Right kidney (tissue), 1 donor: Measurements from ENCODE around the gene ZIC1.

Experiments
- DNase-seq: peaks from one replicate; pipeline ENCODE4 v3.0.0-alpha.2; 2016

Gene ZIC1

DNA sequence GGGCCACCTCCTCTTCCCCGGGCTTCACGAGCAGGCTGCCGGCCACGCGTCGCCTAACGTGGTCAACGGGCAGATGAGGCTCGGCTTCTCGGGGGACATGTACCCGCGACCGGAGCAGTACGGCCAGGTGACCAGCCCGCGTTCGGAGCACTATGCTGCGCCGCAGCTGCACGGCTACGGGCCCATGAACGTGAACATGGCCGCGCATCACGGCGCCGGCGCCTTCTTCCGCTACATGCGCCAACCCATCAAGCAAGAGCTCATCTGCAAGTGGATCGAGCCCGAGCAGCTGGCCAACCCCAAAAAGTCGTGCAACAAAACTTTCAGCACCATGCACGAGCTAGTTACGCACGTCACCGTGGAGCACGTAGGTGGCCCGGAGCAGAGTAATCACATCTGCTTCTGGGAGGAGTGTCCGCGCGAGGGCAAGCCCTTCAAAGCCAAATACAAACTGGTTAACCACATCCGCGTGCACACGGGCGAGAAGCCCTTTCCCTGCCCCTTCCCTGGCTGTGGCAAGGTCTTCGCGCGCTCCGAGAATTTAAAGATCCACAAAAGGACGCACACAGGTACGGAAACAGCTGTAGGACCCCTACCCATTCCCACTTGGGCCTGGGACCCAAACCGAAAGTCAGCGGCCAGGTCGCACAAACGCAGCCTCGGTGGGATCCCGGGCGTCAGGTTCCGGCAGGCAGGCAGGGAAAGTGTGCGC is 1.5 kb downstream of the ZIC1 start:
- no peak for DNase-seq

DNA sequence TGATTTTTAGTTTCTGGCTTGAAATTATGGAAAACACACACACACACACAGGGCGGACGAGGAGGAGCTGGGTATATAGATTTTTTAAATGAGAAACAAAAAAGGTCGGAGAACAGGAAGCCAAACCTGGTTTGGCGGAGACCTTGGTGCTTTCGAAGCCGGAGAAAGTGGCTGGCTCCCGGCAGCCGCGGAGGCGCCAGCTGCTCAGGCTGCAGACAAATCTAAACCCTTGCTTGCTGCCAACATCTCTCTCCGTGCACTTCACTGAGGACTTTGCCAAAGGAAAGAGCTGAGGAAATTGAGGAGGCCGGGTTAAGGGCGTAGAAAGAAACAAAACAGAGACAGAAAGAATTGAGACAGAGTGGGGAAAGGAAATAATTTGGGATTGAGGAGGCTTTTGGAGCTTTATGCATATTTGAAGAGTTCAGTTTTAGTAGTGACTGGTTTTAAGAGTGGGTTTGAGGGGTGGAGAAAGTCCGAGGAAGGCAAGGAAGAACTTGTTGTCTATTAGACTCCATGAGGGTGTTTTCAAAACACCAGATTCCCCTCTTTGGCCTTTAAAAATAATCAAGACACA is 2.2 kb downstream of the ZIC1 start:
- DNase-seq = peak; percentile 76

DNA sequence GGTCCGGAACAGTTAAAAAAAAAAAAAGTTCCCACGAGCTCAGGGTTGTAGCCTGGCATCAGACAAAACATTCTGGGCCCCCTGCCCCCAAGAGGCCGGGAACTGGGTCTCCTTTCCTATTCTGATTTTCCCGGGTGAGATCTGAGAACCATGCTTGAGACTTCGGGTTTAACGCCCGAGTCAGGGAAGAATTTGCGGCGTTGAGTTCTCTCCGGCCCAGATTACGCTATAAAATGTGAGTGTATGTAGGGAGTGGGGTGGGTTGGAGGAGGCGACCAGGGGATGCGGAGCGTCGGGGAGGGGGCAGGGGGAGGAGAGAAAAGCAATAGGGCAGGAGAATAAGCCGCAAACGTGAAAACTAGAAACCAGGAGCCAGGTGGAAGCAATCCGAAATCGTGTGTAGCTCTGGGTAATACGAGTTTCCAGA is 2.7 kb downstream of the ZIC1 start:
- no peak for DNase-seq

DNA sequence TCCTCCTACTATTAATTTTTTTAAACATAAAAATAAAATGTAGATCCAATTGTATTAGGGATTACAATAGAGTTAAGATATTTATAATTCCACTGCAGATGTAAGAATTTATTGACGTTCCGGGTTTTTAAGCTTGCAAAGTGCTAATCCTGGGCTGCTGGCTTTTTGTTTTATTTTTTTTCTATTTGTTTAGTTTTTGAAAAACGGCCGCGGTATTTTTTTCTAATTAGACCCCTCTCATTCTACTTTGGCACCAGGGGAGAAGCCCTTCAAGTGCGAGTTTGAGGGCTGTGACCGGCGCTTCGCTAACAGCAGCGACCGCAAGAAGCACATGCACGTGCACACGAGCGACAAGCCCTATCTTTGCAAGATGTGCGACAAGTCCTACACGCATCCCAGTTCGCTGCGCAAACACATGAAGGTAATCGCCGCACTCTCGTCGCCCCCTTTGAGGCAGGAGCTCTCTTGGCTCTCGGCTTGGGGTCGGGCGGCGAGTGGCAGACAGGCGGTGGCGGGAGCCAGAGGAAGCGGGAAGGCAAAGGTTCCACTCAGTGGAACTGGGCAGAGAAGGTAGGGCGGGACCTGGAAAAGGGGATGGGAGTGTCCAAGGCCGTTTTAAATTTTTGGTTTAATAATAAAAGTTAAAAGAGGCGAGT is 3.2 kb downstream of the ZIC1 start:
- DNase-seq = peak; percentile 79

DNA sequence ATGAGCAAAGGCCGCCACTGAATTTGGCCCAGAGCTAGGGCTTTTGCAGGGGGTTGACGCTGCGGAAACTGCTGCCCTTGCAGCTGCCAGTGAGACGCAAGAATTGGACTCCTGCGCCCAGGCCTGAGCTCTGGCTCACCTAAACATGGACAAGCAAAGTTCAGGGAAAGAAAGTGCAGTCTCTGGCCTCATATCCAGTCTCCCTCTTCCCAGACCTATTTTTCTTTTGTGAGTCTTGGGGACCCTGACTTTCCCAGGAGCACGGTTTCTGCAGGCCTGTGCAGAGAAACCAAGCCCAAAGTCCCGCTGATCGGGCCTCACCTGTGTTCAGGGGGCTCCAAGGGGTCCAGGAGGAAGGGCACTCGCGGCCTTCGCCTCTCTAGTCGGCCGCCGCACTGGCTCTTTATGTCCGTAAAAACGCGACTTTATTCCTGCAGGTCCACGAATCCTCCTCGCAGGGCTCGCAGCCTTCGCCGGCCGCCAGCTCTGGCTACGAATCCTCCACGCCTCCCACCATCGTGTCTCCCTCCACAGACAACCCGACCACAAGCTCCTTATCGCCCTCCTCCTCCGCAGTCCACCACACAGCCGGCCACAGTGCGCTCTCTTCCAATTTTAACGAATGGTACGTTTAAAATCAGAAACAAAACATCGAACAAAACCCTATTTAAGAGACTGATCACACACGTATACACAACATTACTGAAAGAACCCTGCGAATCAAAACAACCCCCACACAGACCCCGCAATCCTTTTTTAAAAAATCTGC is 3.9 kb downstream of the ZIC1 start:
- DNase-seq = peak; percentile 75

DNA sequence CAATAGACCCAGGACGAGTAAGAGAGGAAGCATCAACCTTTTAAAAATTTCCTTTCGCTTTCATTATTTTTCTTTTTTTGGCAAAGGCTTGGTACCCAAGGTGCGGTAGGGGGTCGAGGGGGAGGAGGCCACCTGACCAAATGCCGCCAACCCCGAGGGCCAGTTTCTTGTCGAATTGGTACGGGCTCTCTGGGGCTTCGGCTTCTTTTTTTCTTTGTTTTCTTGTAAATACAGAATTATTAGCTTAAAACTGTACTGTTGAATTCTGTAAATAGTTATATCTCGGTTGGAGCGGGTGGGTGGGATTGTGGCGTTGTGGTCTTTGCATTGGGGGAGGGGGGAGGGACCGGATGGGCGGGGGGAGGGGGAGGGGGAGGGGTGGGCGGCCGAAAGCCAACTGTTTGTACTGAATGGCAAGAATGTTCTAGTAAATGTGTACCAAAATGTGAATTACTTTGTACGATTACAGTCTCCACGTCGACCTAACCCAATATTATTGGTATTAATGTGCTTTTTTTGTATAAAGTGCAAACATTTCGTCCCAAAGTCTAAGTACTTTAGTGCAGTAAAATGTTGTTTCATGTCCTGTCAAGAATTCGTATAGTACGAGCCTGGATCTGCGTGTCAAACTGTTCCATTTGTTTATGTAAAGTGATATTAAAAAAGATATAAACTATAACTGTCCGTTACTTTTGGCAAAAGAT is 4.7 kb downstream of the ZIC1 start:
- DNase-seq = no peak

DNA sequence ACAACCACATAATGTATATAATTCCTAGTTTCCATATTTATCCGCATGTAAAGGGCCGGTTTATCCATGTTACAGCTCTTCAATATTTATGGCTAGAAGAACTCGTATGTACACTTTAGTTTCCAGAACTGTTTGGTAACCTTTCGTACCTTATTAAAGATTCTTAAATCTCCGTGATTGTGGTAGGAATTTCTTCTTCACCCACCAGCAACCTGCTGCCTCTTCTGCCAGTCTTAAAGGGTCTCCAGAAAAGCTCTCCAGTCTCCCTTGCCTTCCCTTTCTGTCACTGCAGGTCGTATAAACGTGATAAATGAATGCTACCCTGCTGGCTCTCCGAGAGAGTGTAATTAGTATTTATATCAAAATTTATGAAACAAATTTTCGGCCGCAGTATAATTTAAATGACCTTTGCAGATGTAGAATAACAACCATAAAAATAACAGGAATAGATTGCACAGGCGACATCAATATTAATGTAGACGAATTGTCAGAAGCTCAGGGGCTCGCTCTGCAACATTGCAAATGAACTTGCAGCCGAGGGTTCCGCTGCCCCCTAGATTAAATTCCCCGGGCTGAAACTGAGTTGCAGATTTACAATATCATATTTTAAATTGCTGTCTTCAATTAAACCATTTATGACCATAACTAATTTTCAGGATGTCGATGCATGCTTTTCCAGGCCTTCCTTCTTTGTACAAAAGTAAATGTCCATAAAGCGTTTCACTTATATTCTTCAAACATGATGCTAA is 5.4 kb downstream of the ZIC1 start:
- DNase-seq = no peak

DNA sequence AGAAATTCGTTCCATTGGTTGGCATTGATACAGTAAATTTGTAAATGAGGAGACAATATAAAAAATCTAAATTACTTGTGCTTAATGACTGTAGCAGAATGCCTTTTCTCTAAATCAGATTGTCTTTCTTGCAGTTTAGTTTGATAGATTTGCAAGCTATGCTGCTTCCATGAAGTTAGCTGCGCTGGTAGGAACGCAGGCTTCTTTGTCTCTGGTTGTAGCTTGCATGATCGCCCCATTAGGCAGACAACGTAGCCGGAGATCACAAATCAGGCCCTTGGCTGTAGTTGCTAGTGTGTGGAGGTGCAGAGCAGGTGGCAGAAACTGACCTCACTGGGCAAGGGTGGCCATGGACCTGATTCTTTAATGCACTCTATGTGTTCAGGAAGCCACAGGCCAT is 6.1 kb downstream of the ZIC1 start:
- no peak for DNase-seq

DNA sequence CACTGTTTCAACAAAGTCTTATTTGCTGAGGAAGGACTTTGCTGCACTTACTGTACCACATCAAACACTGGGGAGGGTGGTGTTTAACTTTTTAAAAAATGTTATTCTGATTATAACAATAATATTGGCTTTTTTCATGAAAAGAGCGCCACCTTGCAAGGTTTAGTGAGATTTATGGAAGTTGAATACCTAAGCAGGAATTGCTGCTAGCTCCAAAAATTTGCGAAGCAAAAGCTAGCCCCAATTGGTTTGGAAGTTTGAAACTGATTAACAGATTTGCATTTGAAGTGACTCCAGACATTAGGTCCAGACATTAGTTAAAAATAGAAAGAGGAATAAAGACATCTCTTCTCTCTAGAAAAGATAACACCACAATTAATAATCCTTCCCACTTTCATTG is 6.7 kb downstream of the ZIC1 start:
- no peak for DNase-seq

DNA sequence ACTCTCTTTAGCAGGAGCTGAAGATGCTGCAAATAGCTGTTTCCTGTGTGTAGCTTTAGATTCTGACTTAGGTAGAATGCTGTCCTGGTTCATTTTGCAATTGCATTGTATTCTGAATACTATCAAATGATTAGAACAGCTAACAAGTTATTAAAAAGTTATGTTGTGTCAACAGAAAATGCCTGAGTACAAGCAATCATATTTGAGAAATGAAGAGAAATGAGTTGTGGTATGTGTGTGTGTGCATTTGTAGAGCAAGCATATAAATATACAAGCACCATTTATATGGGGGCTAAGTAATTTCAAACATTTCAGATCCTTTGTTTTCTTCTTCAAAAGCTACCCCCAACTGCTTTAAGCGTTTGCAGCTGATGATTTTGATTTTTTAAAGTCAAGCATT is 7.8 kb downstream of the ZIC1 start:
- no peak for DNase-seq

DNA sequence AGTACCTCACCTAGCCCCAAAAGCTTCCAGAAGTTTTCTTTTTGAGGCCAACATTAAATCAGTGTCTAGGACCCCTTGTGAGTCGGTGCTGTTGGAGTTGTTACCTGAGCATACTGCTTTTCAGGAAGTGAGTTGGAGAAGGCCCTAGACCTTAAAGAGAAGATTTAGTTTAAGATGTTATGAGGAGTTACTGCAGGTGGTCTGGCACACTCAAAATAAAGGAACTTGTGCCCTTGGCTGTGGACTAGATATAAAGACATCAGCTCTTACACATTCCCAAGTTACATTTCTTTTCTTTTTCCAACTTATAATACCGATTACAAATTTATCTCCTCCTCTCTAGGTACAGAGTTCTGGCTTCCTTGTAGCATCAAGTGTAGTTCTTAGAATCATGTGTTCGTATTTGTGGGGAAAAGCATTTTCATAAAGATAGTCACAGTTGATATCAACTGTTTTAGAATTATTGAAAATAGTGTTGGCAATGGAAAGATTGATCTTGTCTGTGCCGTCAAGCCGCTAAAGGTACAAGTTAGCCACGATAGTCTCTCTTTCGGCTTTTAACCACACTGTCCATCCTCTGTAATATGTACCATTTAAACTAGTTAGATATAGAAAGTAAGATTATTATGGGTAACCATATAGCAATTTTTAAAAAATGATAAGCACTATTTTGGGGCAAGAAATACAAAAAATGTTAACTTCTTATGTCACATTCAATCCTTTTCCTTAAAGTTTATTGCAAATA is 8.6 kb downstream of the ZIC1 start:
- DNase-seq = no peak

DNA sequence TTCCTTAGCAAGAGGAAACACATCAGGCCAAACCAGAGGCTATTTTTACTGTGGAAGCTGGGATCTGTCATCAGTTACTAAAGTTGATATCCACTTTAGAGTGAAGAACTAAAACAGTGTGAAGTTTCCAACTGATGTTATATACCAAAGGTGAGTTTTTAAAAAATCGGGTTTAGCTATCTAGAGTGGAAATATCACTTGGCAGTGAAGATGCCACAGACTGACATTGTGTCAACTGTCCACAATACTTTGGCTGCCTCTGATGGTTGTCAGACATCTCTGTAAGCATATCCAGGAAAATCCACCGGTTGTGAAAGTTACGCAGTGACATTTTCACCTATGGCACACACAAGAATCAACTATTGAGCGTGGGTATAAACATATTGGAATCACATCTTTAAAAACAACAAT is 9.2 kb downstream of the ZIC1 start:
- no peak for DNase-seq

DNA sequence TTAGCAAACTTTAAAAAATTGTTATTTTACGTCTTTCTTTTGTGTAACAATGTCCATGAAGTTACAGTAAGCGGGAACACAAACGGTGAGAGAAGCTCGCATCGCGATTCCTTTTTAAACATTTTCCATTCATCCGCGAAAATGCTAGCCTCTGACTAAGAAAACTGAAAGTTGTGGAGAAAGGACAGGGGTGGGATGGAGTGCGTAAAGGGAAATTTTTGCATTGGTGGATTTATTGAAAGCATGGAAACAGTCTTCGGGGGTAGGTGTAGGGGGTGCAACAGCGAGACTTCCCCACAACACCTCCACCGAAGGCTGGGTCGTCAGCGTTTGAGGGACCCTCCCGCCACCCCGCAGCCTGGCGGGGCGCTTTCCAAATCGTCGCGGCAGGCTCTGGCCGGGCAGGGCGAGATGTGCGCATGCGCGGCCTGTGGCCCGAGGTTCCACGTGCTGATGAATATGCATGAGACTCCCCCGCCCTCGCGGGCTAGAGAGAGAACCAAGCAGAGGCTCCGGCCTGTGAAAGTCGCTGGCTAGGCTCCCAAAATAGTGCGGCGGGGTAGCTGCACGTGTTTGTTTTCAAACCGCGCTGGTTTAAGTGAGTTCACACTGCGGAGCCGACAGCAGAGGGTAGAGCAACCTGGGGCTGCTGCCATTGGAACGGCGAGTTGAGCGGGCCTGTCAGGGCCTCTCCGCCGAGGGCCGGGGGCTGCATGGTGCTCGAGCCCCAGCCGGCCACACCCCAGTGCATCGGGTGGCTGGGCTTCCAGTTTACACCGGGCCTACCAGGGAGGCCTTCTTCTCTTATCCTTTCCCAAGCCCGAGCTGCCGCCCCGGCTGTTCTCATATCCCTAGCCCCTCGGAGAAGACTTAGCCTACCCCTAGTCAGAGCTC is 9.9 kb downstream of the ZIC1 start:
- DNase-seq = peak; percentile 74

DNA sequence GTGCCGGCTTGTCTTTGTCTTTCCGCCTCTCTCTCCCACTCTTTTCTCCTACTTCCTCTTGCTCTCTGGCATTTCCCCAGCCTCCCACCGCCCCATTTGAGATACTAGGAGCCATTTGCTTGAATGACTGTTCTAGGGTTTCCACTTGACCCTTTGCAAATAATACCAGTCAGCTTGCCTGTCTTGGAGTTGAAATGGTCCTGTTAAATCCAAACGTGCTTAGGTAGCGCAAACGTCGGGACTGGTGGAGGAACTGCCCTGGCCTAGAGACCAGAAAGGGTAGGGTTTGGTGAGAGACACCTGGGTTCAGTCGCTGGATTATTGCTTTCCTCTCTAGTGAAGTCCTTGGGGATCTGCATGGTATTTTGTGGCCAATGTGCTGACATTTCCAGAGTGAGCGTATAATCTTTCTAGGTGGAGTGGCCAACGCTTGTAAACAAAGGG is 10.6 kb downstream of the ZIC1 start:
- no peak for DNase-seq

DNA sequence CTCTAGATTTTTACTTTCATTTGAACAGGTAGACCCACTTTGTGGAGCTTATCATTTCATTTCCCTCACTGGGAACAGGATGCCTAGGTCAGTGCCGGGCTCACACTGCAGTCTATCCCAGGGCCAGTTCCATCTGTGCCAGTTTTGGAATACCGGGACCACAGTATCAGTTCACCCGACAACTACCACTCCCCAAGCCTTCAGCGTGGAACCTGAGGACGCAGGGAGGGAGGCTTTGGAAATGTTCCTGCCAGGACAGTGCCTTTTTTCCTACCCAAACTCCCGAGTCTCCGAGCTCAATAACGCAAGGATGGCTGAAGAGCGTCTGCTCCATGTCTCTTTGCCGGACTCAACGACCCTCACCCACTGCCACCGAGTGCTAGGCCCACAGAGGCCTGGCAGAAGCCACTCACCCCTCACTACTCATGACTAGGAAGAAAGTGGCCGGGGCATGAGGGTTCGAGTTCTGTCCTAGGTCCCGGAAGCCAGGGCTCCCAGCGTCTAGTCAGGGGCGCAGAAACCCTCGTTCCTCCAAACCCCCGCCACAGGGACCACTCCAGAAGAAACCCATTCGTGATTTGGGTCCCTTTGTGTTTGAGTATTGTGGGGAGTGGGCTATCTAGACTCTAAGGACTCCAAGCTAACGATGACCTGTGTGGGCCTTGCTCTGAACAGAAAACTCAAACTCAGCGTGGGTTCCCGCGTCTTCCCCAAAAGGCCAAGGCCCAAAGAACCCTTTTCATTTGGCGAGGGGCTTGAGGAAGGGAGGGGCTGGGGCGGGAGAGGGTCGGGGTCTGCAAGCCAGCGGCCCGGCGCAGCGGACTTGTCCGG is 11.4 kb downstream of the ZIC1 start:
- no peak for DNase-seq

DNA sequence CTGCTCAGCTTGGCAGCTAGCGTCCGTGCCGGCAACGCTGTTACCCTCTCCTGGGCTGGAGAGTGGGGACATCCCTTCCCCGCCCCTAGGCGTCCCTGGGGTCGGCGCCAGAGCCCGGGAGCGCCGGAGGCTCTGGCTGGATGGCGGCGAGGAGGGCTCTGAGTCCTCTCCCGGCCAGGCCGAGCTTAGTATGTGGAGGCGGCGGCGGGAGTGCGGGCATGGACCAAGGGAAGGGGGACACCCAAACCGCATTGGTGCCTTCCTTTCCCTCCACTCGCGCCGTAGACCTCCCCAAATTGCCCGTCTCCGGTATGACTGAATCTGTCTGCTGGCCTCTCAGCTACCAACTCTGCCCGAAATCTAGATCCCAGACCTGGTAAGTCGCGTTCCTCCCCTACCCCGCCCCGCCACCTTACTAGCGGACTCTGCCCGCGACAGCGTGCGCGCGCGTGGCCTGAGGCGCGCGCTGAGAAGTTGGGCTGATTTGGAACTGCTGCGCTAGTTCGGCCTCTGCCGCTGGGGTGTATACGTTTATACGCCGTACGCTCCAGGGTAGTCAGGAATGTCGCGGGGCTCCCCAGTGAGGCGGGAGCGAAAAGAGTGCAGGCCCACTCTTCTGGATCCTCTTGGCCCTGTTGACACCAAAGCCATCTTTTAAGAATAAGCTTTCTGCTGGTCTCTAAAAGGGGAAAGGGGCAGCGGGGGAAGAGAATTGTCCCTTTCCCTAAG is 12.2 kb downstream of the ZIC1 start:
- DNase-seq = no peak

DNA sequence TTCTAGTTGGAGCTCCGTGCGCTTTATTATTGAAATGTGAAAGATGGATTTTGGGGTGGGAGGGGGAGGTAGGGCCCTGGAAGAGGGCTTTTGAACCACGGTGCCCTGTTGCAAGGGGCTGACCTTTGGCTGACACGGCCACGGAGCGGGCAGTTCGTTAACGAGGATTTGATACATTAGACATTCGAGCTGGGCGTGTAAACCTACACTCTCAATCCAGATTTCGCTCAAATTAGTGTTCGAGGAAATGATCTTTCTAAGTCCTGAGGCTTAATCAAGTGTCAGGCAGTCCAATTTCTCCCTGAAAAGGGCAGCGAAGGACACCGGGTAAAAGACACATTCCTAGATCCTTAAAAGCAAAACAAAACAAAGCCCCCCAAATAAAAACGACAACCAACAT is 13.0 kb downstream of the ZIC1 start:
- no peak for DNase-seq
